HepG2 (cell line): ENCODE data around the gene KIF2C. TPM values are rescaled to one million over a fixed set of nuclear protein-coding genes. Genes with fewer than 3 reads are reported as not detected.

ENCODE experiments used
- ESRRA ChIP-seq: sonication (generic); formaldehyde crosslinking; IDR thresholded peaks from 2 replicates; pipeline ENCODE4 v1.5.1; 2020; ENCODE audit warnings: mild to moderate bottlenecking, low read depth, missing genetic modification reagents
- KDM2A ChIP-seq: sonication (generic); formaldehyde crosslinking; IDR thresholded peaks from 2 replicates; pipeline ENCODE4 v1.4.0; 2020; ENCODE audit warnings: low read depth, missing genetic modification reagents, borderline replicate concordance
- NBN ChIP-seq: fragments of 450-650 bp; conservative IDR thresholded peaks from 2 replicates; pipeline ENCODE4 v1.6.1; 2017
- NCOA1 ChIP-seq: sonication (generic); formaldehyde crosslinking; IDR thresholded peaks from 2 replicates; pipeline ENCODE4 v1.9.0; 2021; ENCODE audit warnings: missing genetic modification reagents
- NFYC ChIP-seq: IDR thresholded peaks from 2 replicates; pipeline ENCODE4 v1.6.1; 2016; ENCODE audit warnings: missing genetic modification reagents, missing compliant biosample characterization
- ONECUT2 ChIP-seq: sonication (generic); formaldehyde crosslinking; IDR thresholded peaks from 2 replicates; pipeline ENCODE4 v1.4.0; 2020; ENCODE audit warnings: missing genetic modification reagents
- SUZ12 ChIP-seq: fragments of 150-350 bp; IDR thresholded peaks from 2 replicates; pipeline ENCODE4 v1.6.1; 2014; ENCODE audit warnings: low read depth, low read length
- ZFP37 ChIP-seq: sonication (generic); formaldehyde crosslinking; IDR thresholded peaks from 2 replicates; pipeline ENCODE4 v1.4.0; 2020; ENCODE audit warnings: missing genetic modification reagents, borderline replicate concordance
- ZNF160 ChIP-seq: sonication (generic); formaldehyde crosslinking; IDR thresholded peaks from 2 replicates; pipeline ENCODE4 v1.8.0; 2022; ENCODE audit warnings: mild to moderate bottlenecking, inconsistent platforms, missing genetic modification reagents
- ZNF510 ChIP-seq: sonication (generic); formaldehyde crosslinking; IDR thresholded peaks from 2 replicates; pipeline ENCODE4 v1.4.0; 2020; ENCODE audit warnings: low read depth, mild to moderate bottlenecking, missing genetic modification reagents
- polyA plus RNA-seq, 8 experiments: library from polyadenylated mRNA; depleted of rRNA in 3 of 8; stranded (reverse) in 7 of 8; unstranded in 1 of 8; fragments of >200 nt; fragmentation: Illumina TruSeq in 4 of 8; extraction: Trizol in 4 of 8; gene quantifications; 2 replicates each; pipeline versions ENCODE4 v1.2.1 to v1.2.3, GENCODE V29; 2011 to 2016; ENCODE audit warnings: low read depth in 4 of 8, missing spikeins in 1 of 8, mixed read lengths in 1 of 8; ENCODE audit not compliant: insufficient read depth in 1 of 8
- total RNA-seq, 5 experiments: library from RNA; depleted of rRNA; stranded (reverse); fragments of >200 nt; fragmentation: Illumina TruSeq; extraction: Trizol; gene quantifications; 2 replicates each; pipeline ENCODE4 v1.2.3, GENCODE V29; 2016; ENCODE audit warnings: low read depth in 1 of 5
- TF ChIP-seq, protein P1 (sequence below): sonication (generic); formaldehyde crosslinking; IDR thresholded peaks from 2 replicates; pipeline ENCODE4 v1.4.0; 2020; ENCODE audit warnings: missing genetic modification reagents
- TF ChIP-seq, protein P2 (sequence below): sonication (generic); formaldehyde crosslinking; IDR thresholded peaks from 2 replicates; pipeline ENCODE4 v1.9.0; 2021; ENCODE audit warnings: mild to moderate bottlenecking, missing genetic modification reagents
- TF ChIP-seq, protein P3 (sequence below): sonication (generic); formaldehyde crosslinking; IDR thresholded peaks from 2 replicates; pipeline ENCODE4 v1.9.0; 2021; ENCODE audit warnings: missing genetic modification reagents, borderline replicate concordance

Gene KIF2C
- total and polyA plus RNA-seq, 2 of the 13 experiments (the other 11 are each of a cell fraction or from before 2014, with no cell fraction given) = 29.7 to 53.7 TPM

DNA sequence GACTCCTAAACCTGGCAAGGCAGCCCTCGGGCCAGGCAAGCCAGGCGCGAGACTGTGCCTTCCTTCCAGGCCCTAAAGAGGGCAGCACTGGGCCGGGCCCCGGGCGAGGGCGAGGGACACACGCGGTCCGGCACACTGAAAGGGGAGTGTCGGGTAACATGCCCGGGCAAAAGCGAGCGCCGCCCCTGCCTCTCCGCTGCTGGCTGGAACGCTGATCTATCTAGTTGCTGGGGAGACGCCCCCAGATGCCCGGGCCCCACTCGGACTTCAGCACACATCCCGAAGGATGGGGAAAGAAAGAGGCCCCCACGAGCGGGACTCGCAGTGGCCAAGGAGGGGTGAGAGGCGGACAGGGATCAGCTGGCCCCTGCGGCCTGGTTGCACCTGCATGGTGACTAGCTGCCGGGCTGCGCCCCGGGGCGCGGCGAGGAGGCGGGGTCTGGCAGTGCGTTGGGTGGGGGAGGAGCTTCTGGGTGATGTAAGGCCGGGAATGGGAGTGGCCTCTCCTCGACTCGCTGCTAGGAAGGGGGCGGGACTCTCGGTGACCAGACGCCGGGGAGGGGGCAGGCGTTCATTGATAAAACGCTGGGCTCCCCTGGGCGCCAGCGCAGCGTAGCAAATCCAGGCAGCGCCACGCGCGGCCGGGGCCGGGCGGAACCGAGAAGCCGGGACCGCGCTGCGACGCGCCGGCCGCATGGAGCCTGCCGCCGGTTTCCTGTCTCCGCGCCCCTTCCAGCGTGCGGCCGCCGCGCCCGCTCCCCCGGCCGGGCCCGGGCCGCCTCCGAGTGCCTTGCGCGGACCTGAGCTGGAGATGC lies 60.3 kb downstream of the KIF2C start, which contains the start of gene PLK3 (continued):
- peak; percentile 84; the same call in 1 of the 2 replicates for TF ChIP-seq ZNF510 (CRISPR knock-in tag)
- TF ChIP-seq NCOA1 (CRISPR knock-in tag) = peak; percentile 4; the same call in 1 of the 2 replicates
- no peak; the same call in 1 of the 2 replicates for TF ChIP-seq ESRRA (CRISPR knock-in tag)
- TF ChIP-seq, protein P1, sequence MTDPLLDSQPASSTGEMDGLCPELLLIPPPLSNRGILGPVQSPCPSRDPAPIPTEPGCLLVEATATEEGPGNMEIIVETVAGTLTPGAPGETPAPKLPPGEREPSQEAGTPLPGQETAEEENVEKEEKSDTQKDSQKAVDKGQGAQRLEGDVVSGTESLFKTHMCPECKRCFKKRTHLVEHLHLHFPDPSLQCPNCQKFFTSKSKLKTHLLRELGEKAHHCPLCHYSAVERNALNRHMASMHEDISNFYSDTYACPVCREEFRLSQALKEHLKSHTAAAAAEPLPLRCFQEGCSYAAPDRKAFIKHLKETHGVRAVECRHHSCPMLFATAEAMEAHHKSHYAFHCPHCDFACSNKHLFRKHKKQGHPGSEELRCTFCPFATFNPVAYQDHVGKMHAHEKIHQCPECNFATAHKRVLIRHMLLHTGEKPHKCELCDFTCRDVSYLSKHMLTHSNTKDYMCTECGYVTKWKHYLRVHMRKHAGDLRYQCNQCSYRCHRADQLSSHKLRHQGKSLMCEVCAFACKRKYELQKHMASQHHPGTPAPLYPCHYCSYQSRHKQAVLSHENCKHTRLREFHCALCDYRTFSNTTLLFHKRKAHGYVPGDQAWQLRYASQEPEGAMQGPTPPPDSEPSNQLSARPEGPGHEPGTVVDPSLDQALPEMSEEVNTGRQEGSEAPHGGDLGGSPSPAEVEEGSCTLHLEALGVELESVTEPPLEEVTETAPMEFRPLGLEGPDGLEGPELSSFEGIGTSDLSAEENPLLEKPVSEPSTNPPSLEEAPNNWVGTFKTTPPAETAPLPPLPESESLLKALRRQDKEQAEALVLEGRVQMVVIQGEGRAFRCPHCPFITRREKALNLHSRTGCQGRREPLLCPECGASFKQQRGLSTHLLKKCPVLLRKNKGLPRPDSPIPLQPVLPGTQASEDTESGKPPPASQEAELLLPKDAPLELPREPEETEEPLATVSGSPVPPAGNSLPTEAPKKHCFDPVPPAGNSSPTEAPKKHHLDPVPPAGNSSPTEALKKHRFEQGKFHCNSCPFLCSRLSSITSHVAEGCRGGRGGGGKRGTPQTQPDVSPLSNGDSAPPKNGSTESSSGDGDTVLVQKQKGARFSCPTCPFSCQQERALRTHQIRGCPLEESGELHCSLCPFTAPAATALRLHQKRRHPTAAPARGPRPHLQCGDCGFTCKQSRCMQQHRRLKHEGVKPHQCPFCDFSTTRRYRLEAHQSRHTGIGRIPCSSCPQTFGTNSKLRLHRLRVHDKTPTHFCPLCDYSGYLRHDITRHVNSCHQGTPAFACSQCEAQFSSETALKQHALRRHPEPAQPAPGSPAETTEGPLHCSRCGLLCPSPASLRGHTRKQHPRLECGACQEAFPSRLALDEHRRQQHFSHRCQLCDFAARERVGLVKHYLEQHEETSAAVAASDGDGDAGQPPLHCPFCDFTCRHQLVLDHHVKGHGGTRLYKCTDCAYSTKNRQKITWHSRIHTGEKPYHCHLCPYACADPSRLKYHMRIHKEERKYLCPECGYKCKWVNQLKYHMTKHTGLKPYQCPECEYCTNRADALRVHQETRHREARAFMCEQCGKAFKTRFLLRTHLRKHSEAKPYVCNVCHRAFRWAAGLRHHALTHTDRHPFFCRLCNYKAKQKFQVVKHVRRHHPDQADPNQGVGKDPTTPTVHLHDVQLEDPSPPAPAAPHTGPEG (CRISPR knock-in tag) = no peak
- peak; percentile 51 for TF ChIP-seq NFYC (CRISPR knock-in tag)
- TF ChIP-seq ZFP37 (CRISPR knock-in tag) = no peak
- TF ChIP-seq, protein P2, sequence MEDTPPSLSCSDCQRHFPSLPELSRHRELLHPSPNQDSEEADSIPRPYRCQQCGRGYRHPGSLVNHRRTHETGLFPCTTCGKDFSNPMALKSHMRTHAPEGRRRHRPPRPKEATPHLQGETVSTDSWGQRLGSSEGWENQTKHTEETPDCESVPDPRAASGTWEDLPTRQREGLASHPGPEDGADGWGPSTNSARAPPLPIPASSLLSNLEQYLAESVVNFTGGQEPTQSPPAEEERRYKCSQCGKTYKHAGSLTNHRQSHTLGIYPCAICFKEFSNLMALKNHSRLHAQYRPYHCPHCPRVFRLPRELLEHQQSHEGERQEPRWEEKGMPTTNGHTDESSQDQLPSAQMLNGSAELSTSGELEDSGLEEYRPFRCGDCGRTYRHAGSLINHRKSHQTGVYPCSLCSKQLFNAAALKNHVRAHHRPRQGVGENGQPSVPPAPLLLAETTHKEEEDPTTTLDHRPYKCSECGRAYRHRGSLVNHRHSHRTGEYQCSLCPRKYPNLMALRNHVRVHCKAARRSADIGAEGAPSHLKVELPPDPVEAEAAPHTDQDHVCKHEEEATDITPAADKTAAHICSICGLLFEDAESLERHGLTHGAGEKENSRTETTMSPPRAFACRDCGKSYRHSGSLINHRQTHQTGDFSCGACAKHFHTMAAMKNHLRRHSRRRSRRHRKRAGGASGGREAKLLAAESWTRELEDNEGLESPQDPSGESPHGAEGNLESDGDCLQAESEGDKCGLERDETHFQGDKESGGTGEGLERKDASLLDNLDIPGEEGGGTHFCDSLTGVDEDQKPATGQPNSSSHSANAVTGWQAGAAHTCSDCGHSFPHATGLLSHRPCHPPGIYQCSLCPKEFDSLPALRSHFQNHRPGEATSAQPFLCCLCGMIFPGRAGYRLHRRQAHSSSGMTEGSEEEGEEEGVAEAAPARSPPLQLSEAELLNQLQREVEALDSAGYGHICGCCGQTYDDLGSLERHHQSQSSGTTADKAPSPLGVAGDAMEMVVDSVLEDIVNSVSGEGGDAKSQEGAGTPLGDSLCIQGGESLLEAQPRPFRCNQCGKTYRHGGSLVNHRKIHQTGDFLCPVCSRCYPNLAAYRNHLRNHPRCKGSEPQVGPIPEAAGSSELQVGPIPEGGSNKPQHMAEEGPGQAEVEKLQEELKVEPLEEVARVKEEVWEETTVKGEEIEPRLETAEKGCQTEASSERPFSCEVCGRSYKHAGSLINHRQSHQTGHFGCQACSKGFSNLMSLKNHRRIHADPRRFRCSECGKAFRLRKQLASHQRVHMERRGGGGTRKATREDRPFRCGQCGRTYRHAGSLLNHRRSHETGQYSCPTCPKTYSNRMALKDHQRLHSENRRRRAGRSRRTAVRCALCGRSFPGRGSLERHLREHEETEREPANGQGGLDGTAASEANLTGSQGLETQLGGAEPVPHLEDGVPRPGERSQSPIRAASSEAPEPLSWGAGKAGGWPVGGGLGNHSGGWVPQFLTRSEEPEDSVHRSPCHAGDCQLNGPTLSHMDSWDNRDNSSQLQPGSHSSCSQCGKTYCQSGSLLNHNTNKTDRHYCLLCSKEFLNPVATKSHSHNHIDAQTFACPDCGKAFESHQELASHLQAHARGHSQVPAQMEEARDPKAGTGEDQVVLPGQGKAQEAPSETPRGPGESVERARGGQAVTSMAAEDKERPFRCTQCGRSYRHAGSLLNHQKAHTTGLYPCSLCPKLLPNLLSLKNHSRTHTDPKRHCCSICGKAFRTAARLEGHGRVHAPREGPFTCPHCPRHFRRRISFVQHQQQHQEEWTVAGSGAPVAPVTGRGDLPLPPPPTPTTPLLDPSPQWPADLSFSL (CRISPR knock-in tag) = no peak
- TF ChIP-seq, protein P3, sequence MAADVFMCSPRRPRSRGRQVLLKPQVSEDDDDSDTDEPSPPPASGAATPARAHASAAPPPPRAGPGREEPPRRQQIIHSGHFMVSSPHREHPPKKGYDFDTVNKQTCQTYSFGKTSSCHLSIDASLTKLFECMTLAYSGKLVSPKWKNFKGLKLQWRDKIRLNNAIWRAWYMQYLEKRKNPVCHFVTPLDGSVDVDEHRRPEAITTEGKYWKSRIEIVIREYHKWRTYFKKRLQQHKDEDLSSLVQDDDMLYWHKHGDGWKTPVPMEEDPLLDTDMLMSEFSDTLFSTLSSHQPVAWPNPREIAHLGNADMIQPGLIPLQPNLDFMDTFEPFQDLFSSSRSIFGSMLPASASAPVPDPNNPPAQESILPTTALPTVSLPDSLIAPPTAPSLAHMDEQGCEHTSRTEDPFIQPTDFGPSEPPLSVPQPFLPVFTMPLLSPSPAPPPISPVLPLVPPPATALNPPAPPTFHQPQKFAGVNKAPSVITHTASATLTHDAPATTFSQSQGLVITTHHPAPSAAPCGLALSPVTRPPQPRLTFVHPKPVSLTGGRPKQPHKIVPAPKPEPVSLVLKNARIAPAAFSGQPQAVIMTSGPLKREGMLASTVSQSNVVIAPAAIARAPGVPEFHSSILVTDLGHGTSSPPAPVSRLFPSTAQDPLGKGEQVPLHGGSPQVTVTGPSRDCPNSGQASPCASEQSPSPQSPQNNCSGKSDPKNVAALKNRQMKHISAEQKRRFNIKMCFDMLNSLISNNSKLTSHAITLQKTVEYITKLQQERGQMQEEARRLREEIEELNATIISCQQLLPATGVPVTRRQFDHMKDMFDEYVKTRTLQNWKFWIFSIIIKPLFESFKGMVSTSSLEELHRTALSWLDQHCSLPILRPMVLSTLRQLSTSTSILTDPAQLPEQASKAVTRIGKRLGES (CRISPR knock-in tag) = no peak
- TF ChIP-seq ONECUT2 (CRISPR knock-in tag) = no peak
- TF ChIP-seq NBN = no peak
- no peak; the same call in 1 of the 2 replicates for TF ChIP-seq ZNF160 (CRISPR knock-in tag)
- no peak for TF ChIP-seq SUZ12
- TF ChIP-seq KDM2A (CRISPR knock-in tag) = peak; percentile 89
